Upper lobe of left lung (tissue), 4 donors: ENCODE measurements around the gene KCNJ10.

Source experiments
- CTCF ChIP-seq, 6 experiments: fragments of 450-650 bp in 4 of 6; fragments of 200-600 bp in 2 of 6; sonication (generic) in 2 of 6; IDR thresholded peaks; one replicate each; pipeline ENCODE4 v1.5.1; 2016 to 2019; ENCODE audit warnings: antibody characterized with exemption in 6 of 6
- EP300 ChIP-seq, 4 donors: sonication (generic); formaldehyde crosslinking; IDR thresholded peaks; one replicate each; pipeline ENCODE4 v1.5.1; 2017; ENCODE audit warnings: antibody characterized with exemption in 4 of 4, control low read depth in 2 of 4

DNA sequence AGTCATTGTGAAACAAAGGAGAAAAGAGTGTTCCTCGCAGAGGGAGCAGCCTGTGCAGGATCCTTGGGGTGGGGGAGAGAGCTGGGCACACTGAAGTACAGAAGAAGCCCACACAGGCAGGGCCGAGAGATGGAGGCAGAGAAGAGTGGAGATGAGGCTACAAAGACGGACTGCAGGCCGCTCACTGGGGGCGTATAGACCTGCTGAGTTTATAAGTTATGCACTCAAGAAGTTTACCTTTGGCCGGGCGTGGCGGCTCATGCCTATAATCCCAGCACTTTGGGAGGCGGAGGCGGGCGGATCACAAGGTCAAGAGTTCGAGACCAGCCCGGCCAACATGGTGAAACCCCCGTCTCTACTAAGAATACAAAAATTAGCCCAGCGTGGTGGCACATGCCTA, 108.3 kb downstream of the KCNJ10 start:
- TF ChIP-seq CTCF (IDR thresholded peaks at IDR 0.05) (no peak), EP300 (IDR thresholded peaks at IDR 0.05) (no peak)
